ENCODE data around the gene KCTD16. TPM values are rescaled to one million over a fixed set of nuclear protein-coding genes. Genes with fewer than 3 reads are reported as not detected.

The KCTD16 gene
- total RNA-seq, 1 experiment from 2014 or later = not detected

Other genes with a start within 250 kb of the KCTD16 start
- gene YIPF5, start 214 bp upstream of the KCTD16 start, total RNA-seq (2014; rRNA removed; shearing (Covaris generic)) = 22.3 and 39.9 TPM in 2 replicates

Data from G401 (cell line).